Tongue (tissue), 2 donors: ENCODE data around the gene CD163. TPM values are rescaled to one million over a fixed set of nuclear protein-coding genes. Genes with fewer than 3 reads are reported as not detected.
"Not testable (repeated sequence)": the region's sequence is repeated elsewhere in the genome, so short reads cannot be mapped to it uniquely, and the experiment has no call there.

ENCODE experiments used
- DNase-seq: peaks from one replicate; pipeline ENCODE4 v3.0.0-alpha.2; 2015
- total RNA-seq: library from RNA; depleted of rRNA; stranded (reverse); fragments of >200 nt; gene quantifications from one replicate; pipeline ENCODE4 v1.2.3, GENCODE V29; 2014

Gene CD163
- total RNA-seq, 1 donor from 2014 or later: 8.8 TPM

DNA sequence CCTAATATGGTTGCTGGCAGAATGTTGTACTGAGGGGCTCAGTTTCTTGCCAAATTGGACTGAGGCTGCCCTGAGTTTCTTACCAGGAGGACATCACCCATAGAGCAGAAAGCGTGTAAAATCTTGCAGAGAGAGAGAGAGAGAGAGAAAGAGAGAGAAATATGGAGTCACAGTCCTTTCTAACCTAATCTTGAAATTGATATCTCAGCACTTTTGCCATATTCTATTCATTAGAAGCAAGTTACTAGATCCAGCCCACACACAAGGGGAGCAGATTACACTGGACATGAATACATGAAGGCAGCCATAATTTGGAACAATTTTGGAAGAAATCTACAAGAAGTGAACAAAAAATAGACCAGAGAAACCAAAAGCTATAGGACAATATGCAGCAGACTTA is 55.5 kb downstream of the CD163 start:
- DNase-seq: no peak

DNA sequence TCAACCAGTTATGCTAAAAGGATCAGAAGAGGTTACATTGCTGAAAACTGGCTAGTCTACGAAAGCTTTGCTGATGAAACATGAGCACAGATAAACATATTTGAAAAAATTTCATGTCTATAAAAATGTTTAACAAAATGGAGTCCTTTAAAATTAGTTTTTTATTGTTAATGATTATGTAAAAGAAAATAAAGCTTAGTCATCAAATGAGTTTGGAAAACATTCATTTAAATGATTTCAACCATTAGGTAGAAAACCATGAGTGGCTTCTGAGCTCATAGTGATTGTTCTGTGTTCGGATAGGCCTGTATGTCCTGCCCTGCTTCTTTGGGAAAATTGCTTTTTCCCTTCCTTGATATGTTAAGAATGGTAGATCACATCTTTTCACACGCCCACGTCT is 59.0 kb downstream of the CD163 start:
- no peak for DNase-seq

DNA sequence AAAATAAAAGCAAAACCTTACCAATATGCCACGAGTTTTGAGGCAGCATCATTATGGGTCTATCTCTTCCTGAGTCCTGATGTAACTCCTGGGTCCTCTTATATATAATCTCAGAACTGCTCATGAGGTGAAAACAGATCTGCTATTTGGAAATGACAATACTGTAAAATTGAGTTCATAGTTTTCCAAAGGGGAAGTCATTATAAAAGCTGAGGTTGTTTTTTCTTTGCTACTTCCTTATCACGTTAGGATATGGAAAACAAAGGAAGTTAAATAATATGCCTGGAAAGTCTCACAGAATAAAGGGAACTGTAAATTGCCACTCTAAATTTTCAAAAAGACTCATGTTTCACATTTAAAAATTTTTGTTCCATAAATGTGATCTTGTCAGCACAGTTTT is 59.5 kb downstream of the CD163 start, which contains the start of gene CD163L1:
Gene CD163L1 (minus strand): TSS at position 78 of the 400 bp plus-strand sequence. CDS start 26 bp downstream, at position 52.
- DNase-seq: no peak

DNA sequence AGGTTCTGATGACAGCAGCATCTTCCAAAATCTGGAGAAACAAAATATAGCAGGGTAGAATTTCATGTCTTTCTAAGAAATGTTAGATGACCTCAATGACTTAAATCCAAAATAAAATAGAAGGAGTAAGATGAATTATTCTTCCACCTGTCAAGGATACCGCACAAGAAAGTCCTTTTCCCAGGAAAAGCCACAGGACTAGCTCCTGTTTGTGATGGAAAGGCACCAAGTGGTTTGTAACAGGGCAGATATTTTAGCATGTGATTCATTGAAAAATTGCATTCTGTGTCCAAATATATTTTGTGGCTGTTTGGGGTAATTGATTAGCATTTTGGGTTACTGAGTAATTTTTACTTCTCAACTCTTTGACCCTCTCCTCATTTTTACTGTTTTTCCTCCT is 62.4 kb downstream of the CD163 start:
- DNase-seq: no peak

DNA sequence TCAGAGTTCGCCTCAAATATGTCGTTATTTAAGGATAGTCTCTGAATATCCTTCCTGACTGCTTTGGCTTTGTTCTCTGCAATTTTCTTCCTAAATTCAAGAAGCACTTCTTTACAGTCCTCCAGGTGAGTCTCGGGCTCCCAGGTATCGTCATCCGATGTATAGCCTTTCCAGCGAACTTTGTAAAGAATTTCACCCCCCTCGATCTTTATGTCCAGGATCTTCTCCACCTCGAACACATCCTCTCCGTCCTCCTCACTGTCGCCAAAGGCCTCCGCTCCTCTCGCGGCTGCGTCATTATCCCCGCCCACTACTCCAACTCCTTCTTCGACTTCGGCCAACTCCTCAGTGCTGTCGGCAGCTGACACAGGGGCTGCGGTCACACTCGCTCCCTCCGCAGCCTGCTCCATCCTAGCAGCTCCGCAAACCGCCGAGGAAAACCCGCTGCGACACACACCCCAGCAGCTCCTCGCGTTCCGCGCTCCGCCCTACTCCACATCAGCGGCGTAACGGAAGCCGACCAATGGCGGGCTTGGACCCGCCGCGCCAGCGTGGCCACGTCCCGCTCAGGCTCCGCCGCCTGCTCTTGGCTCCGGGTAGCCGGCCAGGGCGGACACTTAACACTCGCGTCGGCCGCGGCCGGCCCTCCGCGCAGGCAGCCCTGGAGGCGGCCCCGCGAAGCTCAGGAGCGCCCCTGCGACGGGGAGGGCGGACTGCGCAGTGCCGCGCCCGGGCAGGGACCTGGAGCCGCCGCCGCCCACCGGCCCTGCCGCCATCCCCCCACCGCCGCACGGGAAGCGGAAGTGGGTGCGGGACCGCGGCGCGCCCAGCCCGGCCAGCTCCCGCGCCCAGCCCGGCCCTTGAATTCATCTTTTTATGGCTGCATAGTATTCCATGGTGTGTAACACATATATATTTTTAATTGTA is 63.7 kb downstream of the CD163 start:
- peak; percentile 64 for DNase-seq

DNA sequence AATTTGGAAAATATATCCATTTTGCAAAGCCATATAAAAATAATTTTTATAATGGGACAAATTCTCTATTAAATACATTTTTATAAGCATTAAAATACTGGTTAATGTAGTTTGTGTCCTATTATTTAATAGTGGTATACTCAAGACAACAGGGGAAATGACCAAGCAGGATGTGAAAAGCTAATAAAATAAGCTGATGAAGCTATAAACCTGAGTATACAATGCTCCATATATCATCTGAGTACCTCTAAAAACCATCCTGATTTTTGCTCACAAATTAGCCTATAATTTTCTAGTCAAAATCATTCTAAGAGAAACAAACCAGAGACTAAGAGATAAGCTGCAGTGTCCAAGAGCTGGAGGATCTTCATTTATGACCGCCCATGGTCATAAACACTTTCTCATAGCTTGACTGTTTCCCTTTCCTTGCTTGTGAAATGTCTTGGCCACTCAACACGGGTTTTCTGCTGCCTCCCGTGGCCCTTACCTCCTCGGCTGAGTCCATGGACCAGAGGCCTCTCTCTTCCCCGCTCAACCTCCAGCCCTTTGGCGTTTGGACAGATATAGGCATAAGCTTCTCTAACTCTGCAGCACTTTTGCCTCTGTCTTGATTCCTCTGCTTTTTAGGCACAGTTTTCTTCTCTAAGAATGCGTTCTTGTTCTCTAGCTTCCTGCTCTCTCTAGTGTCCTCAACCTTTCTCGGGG is 65.1 kb downstream of the CD163 start:
- DNase-seq: not testable (repeated sequence)

DNA sequence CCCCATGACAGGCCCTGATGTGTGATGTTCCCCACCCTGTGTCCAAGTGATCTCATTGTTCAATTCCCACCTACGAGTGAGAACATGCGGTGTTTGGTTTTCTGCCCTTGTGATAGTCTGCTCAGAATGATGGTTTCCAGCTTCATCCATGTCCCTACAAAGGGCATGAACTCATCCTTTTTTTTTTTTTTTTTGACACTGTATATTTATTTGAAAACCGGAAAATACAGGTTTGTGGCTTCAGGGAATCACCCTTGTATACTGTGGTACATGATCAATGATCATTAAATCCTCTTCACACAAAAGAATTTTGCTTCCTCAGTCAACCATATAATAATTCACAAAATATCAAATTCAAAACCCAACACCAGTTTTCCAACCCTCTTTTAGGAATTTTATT is 66.1 kb downstream of the CD163 start:
- DNase-seq: not testable (repeated sequence)

DNA sequence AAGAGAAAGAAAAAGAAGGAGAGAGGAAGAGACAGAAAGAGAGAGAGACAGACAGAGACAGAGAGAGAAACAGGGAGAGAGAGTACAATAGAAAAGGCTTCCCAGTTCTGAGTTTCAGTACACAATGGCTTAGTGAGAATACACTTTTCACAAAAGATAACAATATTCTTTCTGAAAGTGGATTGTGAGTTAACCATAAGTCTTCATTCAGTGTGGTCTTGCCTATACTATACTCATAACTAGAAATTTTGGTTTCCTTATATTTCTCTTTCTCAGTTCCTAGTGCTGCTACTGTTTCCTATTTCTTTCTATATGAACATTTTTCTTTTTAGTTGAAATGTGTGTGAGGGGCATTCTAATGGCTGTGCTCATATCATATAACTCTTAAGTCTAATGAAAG is 68.9 kb downstream of the CD163 start:
- DNase-seq: no peak

DNA sequence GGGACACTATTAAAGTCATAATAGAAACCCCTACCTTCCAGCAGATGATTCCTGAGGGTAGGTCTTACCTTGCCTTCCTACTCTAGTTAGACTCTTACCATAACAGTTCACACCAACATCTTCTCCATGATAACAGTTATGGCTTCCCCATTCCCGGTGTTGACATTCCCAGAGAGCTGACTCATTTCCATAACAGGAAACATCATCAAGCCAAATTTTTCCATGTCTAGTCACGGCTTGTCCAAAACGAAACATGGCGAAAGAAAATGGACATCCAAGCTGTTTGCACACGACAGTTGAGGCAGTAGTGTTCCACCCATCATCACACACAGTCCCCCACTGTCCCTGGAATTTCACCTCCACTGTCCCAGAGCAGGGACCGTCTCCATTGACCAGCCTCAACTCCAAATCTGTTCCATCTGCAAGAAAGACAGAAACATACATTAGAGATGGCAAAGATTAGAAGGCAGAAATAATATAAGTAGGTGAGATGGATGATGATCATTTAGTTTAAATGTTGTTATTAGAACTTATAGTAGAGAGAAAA is 70.2 kb downstream of the CD163 start:
- no peak for DNase-seq

DNA sequence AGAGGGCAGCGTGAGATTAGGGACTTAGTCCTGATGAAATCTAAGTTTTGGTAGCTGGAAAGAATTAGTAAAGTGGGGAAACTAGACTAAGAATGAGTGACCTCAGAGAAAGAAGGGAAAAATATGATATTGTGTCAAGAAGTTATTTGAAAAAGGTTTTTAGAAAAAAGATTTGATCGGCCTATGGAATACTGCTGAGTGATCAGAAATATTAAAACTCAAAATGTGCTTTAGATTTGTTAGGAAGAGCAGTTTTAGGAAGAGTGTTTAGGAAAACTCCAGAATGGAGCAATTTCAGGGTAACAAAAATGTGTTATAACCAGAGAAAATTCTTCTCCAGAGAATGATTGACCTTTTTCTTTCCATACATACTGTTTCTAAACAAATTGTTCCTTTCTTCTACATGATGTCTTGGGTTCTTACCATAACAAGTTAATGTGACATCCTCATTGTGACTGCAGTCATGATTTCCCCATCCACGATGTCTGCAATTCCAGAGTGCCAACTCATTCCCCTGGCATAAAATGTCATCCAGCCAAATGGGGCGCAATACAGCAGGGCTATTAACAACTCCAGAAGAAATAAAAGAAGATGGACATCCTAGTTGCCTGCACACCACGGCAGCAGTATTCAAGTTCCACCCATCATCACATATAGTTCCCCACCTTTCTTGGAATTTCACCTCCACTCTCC is 71.4 kb downstream of the CD163 start:
- no peak for DNase-seq

Other genes starting within 250 kb of the CD163 start
- gene ACSM4, start 199.7 kb downstream of the CD163 start, total RNA-seq: not detected
- gene CD163L1, start 59.6 kb downstream of the CD163 start, total RNA-seq: 6.1 TPM
- not detected for gene APOBEC1, start 162.1 kb upstream of the CD163 start, total RNA-seq
- gene GDF3, start 192.0 kb upstream of the CD163 start, total RNA-seq: not detected
- gene DPPA3, start 207.7 kb upstream of the CD163 start, total RNA-seq: not detected
- not detected for gene CLEC4C, start 243.6 kb upstream of the CD163 start, total RNA-seq